ENCODE data around the gene HECW1.

GRCh38 chr7:43491984-43492383 lies 379.5 kb downstream of the HECW1 start:
- TF ChIP-seq, protein P1, sequence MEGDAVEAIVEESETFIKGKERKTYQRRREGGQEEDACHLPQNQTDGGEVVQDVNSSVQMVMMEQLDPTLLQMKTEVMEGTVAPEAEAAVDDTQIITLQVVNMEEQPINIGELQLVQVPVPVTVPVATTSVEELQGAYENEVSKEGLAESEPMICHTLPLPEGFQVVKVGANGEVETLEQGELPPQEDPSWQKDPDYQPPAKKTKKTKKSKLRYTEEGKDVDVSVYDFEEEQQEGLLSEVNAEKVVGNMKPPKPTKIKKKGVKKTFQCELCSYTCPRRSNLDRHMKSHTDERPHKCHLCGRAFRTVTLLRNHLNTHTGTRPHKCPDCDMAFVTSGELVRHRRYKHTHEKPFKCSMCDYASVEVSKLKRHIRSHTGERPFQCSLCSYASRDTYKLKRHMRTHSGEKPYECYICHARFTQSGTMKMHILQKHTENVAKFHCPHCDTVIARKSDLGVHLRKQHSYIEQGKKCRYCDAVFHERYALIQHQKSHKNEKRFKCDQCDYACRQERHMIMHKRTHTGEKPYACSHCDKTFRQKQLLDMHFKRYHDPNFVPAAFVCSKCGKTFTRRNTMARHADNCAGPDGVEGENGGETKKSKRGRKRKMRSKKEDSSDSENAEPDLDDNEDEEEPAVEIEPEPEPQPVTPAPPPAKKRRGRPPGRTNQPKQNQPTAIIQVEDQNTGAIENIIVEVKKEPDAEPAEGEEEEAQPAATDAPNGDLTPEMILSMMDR (IDR thresholded peaks at IDR 0.05), result no peak
- no peak for TF ChIP-seq EP300 (IDR thresholded peaks at IDR 0.05)
- no peak for TF ChIP-seq POLR2A (IDR thresholded peaks at IDR 0.05; ENCODE audit: low read depth)

Data from esophagus muscularis mucosa (tissue), 4 donors.